Peyer's patch (tissue), 4 donors: ENCODE results near the gene MAML3. TPM values are rescaled to one million over a fixed set of nuclear protein-coding genes. Genes with fewer than 3 reads are reported as not detected.

Experiments
- DNase-seq, 3 donors: peaks; one replicate each; pipeline ENCODE4 v3.0.0-alpha.2; 2017 to 2019
- H3K27ac ChIP-seq, 4 donors: fragments of 200-600 bp; sonication (generic); one replicate each; pipeline ENCODE4 v1.5.1; 2016 to 2019
- H3K27me3 ChIP-seq, 2 donors: fragments of 200-600 bp; sonication (generic); one replicate each; pipeline ENCODE4 v1.5.1; 2019
- H3K36me3 ChIP-seq, 3 donors: fragments of 200-600 bp; sonication (generic); one replicate each; pipeline ENCODE4 v1.5.1; 2016 to 2019
- H3K4me1 ChIP-seq, 4 donors: fragments of 200-600 bp; sonication (generic); one replicate each; pipeline ENCODE4 v1.5.1; 2016 to 2019
- H3K4me3 ChIP-seq, 4 donors: fragments of 200-600 bp; sonication (generic); 1 replicate in 3 of 4; 2 replicates in 1 of 4; pipeline ENCODE4 v1.5.1; 2016 to 2019; ENCODE audit warnings: mild to moderate bottlenecking in 1 of 4
- H3K9me3 ChIP-seq, 4 donors: fragments of 200-600 bp; sonication (generic); one replicate each; pipeline ENCODE4 v1.5.1; 2016 to 2019; ENCODE audit warnings: mild to moderate bottlenecking in 1 of 4
- POLR2A ChIP-seq, 2 donors: fragments of 450-650 bp; IDR thresholded peaks; one replicate each; pipeline ENCODE4 v1.5.1; 2017; ENCODE audit warnings: antibody characterized with exemption in 2 of 2, mild to moderate bottlenecking in 2 of 2, moderate library complexity in 2 of 2
- total RNA-seq, 4 donors: library from RNA; depleted of rRNA; stranded (reverse); fragments of >200 nt; gene quantifications; one replicate each; pipeline ENCODE4 v1.1.0, GENCODE V29; 2016
- TF ChIP-seq, protein P1 (sequence below), 6 experiments: fragments of 450-650 bp in 4 of 6; fragments of 200-600 bp in 2 of 6; sonication (generic) in 1 of 6; IDR thresholded peaks; one replicate each; pipeline ENCODE4 v1.5.1; 2017 to 2019; ENCODE audit warnings: antibody characterized with exemption in 6 of 6, mild to moderate bottlenecking in 3 of 6, moderate library complexity in 1 of 6

Gene MAML3
- total RNA-seq, 4 donors from 2014 or later, result 6.5 to 44.6 (median 22.1) TPM

DNA sequence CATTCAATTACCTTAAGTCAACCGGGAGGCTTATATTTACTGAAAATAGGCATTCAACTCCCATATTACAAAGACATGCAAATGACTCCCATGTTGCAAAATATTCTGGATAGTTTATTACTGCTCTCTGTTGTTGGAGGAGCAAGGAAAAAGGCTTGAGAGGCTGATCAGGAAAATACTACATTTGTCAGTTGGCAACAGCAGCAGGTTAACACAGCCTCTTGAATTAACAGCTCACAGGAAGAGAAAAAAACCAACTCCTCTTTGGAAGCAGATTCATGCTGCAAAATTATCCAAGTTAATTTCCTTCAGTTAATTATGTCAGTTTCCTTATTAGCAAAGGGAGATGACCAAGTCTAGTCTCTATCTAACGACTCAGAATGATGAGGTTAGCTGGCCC lies 238.9 kb downstream of the MAML3 start:
- H3K27ac ChIP-seq, result peak overlapping the region in 1 of 4 donors; percentile 68
- peaks cover 0 to 11% (median 0%) of the 10 kb centered on the region in 4 donors for H3K4me1 ChIP-seq
- DNase-seq, result no peak
- no peaks in the 10 kb centered on the region for H3K27me3 ChIP-seq
- no peaks in the 10 kb centered on the region for H3K9me3 ChIP-seq
- no peak overlapping the region for H3K4me3 ChIP-seq
- TF ChIP-seq POLR2A (IDR thresholded peaks at IDR 0.05), result no peak
- TF ChIP-seq, protein P1, sequence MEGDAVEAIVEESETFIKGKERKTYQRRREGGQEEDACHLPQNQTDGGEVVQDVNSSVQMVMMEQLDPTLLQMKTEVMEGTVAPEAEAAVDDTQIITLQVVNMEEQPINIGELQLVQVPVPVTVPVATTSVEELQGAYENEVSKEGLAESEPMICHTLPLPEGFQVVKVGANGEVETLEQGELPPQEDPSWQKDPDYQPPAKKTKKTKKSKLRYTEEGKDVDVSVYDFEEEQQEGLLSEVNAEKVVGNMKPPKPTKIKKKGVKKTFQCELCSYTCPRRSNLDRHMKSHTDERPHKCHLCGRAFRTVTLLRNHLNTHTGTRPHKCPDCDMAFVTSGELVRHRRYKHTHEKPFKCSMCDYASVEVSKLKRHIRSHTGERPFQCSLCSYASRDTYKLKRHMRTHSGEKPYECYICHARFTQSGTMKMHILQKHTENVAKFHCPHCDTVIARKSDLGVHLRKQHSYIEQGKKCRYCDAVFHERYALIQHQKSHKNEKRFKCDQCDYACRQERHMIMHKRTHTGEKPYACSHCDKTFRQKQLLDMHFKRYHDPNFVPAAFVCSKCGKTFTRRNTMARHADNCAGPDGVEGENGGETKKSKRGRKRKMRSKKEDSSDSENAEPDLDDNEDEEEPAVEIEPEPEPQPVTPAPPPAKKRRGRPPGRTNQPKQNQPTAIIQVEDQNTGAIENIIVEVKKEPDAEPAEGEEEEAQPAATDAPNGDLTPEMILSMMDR (IDR thresholded peaks at IDR 0.05), result no peak
- H3K36me3 ChIP-seq, result no peaks in the 10 kb centered on the region

DNA sequence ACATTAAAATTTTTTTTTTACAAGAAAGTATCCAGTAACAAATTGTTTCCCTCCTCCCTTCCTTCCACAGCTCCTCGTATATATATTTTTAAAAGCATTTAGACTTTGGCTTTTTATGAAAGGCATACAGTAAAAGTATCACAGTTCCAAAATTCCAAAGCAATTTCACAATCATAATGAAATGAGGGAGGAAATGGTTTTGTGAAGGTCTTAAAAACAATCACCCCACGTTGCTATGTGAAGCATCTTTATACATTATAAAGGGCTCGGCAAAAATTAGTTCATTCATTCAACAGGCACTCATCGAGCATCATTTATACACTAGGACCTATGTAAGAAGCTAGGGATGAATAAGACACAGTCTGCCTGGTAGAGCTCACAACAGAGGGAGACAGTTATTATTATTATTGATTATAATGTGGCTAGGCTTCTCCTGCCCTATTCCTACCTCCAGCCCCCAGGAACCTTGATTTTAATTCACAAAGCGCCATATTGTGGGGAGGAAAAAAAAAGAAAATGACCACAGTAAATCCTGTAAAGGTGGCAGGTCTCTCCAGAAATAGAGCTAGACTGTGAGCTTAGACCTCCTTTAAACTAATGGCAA lies 239.9 kb downstream of the MAML3 start:
- H3K36me3 ChIP-seq, result no peaks in the 10 kb centered on the region
- H3K9me3 ChIP-seq, result no peaks in the 10 kb centered on the region
- no peak for DNase-seq
- no peak overlapping the region for H3K4me3 ChIP-seq
- no peaks in the 10 kb centered on the region for H3K27me3 ChIP-seq
- peaks cover 0 to 11% (median 0%) of the 10 kb centered on the region in 4 donors for H3K4me1 ChIP-seq
- TF ChIP-seq, protein P1 (IDR thresholded peaks at IDR 0.05), result no peak
- TF ChIP-seq POLR2A (IDR thresholded peaks at IDR 0.05), result no peak
- peak overlapping the region in 1 of 4 donors; percentile 33 for H3K27ac ChIP-seq

DNA sequence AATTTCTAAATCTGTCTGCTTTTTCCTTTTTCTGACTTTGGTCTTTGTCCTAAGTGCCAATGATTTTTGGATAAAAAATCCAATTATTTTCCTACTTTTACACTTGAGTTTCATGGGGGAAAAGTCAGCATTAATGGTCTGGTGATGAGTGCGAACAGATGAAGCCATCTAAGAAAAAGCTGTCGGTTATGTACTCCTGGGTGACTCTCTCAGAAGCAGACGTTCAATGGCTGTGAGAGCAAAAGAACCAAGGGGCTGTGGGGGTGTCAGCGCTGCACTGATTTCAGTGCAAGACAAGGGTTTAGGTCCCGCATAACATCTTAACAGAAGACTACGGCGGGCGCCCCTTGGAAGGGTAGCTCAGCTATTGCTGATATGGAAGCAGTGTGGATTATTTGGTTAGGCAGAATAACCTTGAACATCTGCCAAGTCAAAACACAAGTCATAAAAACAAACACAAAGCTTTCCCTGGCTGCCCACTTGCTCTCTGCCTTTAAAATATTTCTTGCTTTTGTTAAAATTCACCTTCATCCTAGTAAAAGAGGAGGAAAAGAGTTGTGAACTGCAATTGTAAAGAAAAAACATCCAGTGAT lies 240.5 kb downstream of the MAML3 start:
- peaks cover 0 to 11% (median 0%) of the 10 kb centered on the region in 4 donors for H3K4me1 ChIP-seq
- no peaks in the 10 kb centered on the region for H3K9me3 ChIP-seq

DNA sequence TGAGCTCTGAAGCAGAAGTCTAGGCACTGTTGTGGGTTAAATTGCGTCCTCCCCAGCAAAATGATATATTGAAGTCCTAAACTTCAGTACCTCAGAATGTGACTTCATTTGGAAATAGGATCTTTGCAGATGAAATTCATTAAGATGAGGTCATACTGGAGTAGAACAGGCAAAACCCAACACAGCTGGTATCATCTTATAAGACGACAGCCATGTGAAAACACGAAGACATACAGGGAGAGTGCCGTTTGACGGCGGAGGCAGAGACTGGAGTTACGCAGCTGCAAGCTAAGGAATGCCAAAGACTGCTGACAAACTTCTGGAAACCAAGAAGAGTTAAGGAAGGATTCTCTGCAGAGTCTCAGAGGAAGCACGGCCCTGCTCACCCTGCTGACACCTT lies 241.5 kb downstream of the MAML3 start:
- Histone ChIP-seq H3K36me3 (no peaks in the 10 kb centered on the region), H3K4me1 (peaks cover 0 to 11% (median 0%) of the 10 kb centered on the region in 4 donors), H3K27ac (no peak overlapping the region), H3K9me3 (no peaks in the 10 kb centered on the region), H3K27me3 (no peaks in the 10 kb centered on the region), H3K4me3 (no peak overlapping the region)
- no peak for TF ChIP-seq POLR2A (IDR thresholded peaks at IDR 0.05)
- TF ChIP-seq, protein P1 (IDR thresholded peaks at IDR 0.05), result no peak
- DNase-seq, result no peak

More for the DNA sequence above, 240.5 kb downstream of the MAML3 start:
- no peak for DNase-seq
- Histone ChIP-seq H3K4me3 (no peak overlapping the region), H3K27ac (peak overlapping the region in 1 of 4 donors; percentile 33), H3K36me3 (no peaks in the 10 kb centered on the region), H3K27me3 (no peaks in the 10 kb centered on the region)
- TF ChIP-seq, protein P1 (IDR thresholded peaks at IDR 0.05), result no peak
- no peak for TF ChIP-seq POLR2A (IDR thresholded peaks at IDR 0.05)

DNA sequence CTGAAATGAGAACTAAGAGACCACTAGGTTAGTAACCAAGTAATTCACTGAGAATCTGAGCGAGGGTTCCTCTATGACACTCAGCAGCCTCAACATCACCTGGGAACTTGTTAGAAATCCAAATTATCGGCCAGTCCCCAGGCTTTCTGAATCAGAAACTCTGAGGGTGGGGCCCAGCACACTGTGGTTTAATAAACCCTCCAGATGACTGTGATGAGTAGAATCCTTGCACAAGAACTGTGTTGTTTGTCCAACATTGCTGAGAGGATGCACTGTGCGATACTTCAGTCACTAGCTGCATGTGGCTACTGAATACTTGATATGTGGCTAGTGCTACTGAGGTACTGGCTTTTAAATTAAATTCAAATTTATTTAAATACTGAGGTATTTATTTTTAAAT lies 243.9 kb downstream of the MAML3 start:
- no peak for DNase-seq
- no peaks in the 10 kb centered on the region for H3K27me3 ChIP-seq
- no peak overlapping the region for H3K27ac ChIP-seq
- TF ChIP-seq, protein P1 (IDR thresholded peaks at IDR 0.05), result no peak
- no peak for TF ChIP-seq POLR2A (IDR thresholded peaks at IDR 0.05)
- no peaks in the 10 kb centered on the region for H3K9me3 ChIP-seq
- peaks cover 0 to 11% (median 0%) of the 10 kb centered on the region in 4 donors for H3K4me1 ChIP-seq
- H3K36me3 ChIP-seq, result no peaks in the 10 kb centered on the region
- H3K4me3 ChIP-seq, result no peak overlapping the region
